SHP77 (cell line): Measurements from ENCODE around the gene SLC23A2.
A peak's percentile ranks its signal among the peaks of the same experiment; 100 is the strongest.
"Not testable (repeated sequence)": the region's sequence is repeated elsewhere in the genome, so short reads cannot be mapped to it uniquely, and the experiment has no call there.

Source experiments
- DNase-seq, 2 experiments: peaks; one replicate each; lab custom pipeline; 2025; lab: John Stamatoyannopoulos, UW

The SLC23A2 gene

DNA sequence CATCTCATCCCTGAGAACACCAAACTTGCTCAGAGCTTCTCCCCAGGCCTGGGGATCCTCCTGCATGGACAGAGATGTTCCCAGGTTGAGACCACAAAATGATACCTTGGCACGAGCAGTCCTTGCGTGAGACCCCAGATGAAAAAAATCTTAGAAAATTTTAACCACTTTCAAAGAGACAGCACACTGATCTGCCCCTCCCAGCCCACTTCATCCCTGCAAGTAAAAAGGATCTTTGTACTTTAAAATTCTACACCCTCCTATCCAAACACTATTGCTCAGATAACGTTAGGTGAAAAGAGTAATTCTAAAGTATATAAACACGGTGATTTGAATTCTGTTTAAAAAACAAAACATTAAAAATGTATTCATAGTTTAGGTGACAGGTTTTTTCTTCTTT lies 98.5 kb downstream of the SLC23A2 start:
- no peak for DNase-seq

- no peak for DNase-seq
These were observed 100.1 kb downstream of the SLC23A2 start for GRCh38 chr20:4901031-4901818.

DNA sequence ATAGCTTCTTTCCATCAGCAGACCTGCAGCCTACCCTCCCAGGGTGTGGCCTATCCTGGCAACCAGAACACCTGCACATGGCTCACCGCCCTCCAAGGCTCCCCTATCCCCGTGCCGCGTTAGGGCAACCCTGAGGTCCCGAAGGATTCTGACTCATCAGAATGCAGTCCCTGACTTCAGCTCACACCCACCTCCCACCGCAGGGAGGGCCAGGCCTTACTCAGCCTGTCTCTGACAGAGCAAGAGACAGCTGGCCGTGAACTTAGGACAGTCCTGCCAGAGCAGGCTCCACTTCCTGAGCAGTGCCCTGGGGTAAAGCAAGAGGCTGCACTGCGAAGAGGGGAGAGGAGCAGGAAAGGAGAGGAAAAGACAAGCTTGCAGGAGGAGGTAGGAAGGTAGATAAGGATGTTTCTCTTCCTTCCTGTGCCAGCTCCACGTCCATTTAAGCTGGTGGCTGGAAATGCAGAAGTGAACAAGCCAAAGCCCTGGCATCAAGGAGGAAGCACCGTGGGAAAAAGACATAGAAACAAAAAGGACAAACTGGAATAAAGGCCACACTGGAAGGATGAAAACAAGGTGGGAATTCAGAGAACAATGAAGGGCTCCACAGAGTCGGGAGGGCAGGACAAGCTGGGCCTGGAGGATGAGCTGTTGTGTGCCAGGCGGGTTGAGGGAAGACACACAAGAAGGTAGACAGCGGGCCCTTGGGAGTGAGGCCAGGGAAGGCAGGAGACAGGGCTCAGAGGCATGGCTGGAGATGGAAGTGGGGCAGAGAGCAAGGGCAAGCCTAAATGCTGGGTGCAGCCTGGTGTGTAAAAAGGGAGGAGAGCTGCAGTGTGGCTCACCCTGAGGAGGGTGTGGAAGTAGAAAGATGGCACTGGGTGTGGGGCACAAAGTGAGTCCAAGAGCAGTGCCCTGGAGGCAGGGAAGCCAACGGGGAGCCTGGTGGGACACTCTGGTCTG lies 102.7 kb downstream of the SLC23A2 start:
- DNase-seq: peak in 1 of 2 experiments; percentile 21

DNA sequence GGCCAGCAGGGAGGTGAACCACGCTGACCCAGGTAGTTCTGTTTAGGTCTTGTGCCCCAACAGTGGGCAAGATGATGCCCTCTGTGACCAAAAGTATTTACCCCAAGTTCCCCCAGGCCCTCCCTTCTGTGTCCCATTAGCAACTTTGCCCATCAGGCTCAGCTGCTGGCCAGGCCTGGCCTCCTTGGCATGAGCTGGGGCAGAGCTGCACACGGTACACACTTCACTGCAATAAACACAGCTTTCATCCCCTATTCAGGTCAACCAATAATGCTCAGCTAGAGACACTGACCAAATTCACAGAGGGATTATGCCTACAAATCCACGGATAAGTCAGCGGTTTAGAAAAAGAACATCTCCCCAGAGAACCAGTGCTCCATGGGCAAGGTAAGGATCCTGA lies 103.7 kb downstream of the SLC23A2 start:
- DNase-seq: no peak

GRCh38 chr20:4896971-4897497 lies 104.3 kb downstream of the SLC23A2 start:
- DNase-seq: peak; percentile 59 to 72

DNA sequence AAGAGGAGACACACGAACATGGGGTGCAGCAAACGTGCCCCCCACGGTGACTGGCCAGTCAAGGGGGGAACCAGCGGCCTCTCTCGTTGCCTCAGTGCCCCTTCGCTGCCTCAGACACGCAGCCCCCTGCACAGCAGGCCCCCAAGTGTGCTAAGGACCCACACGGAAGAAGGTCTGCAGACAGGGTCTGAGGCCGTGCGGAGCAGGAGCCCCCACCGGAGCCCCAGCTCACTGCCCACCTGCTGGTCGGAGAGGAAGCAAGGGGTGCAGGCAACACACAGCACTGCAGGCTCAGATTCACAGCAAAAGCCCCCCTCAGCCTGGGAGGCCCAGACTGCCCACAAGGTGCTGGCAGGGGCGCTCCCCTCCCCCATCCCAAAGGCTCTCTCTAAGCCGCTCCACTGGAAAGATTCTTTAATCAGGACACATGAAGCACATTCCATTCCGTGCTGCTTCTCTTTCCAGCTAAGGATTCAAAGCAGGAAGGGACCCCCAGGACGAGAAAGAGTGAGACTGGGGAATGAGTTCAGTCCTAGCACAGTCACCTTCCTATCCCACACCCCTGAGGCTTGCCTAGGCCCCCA lies 105.1 kb downstream of the SLC23A2 start:
- DNase-seq: no peak

GRCh38 chr20:4894981-4895381 lies 106.3 kb downstream of the SLC23A2 start:
- no peak for DNase-seq

DNA sequence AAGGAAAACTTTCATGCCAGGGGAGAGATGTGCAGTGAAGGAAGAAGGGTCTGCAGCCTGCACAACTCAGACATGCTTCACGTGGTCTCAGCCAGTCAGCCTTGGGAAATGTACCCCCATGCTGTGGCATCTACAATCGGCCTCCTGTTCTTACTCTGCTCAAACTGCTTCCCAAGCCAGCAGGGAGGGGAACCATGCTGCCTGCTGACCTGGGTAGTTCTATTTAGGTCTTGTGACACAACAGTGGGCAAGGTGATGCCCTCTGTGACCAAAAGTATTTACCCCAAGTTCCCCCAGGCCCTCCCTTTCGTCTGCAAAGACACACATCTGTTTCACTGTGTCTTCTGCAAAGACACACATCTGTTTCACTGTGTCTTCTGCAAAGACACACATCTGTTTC lies 106.9 kb downstream of the SLC23A2 start:
- no peak for DNase-seq

DNA sequence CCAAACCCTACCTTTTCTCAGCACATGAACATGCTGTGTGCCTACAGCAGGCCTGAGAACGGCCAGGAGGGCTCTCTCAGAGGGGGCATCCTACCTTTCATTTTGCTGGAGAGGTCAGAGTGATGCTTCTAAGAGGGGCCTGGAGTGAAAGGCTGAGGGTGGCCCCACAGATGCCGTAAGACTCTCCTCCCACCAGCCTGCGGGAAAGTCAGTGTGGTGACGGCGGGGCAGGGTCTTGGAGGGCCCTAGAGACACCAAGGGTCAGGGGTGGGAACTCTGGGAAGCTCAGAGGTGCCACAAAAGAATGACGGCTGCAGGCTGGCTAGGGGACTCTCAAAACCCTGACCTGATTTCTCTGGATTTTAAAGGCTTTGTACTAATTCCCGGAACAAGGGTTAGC lies 107.6 kb downstream of the SLC23A2 start:
- no peak for DNase-seq

- DNase-seq: no peak
These were observed 109.3 kb downstream of the SLC23A2 start for GRCh38 chr20:4891997-4892396.

GRCh38 chr20:4891190-4891763 lies 110.0 kb downstream of the SLC23A2 start:
- DNase-seq: no peak

DNA sequence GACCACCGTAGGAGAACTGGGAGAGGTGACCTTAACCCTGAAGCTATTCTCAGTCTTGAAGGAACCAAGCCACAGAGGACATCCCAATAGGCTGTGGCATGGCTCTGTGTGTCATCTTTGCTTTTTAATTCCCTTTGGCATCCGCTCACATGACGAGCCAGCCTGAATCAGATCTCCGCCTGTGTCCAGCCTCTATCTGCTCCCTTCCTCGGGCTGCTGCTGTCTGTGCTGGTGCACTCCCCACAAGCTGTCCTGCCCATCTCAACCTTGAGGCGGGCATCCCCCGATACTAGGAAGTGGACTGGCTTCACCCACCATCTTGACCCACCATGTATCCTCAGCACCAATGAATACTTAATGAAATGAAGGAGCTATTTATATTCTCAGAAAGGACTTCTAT lies 111.9 kb downstream of the SLC23A2 start:
- DNase-seq: no peak

GRCh38 chr20:4887586-4887985 lies 113.7 kb downstream of the SLC23A2 start:
- DNase-seq: no peak

GRCh38 chr20:4886771-4887527 lies 114.4 kb downstream of the SLC23A2 start:
- no peak for DNase-seq

DNA sequence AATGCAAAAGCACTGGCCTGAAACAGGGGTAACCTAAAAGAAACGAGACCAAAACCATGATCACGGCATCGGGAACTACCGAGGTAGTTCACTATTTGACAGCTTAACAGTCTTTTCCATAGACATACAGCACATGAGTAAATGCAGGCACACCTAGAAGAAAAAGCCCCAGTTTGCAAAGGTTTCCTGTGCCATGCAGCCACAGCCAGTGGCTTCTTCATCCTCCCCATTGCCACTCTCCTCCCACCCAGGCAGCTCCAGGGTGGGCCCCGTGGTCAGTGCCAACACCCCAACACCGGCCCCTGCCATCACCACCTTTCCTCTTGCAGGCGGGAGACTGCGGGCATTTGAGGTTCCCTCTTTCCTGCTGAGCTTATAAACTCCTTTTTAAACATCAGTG lies 115.4 kb downstream of the SLC23A2 start:
- DNase-seq: no peak

- DNase-seq: no peak
These were observed 117.8 kb downstream of the SLC23A2 start for GRCh38 chr20:4883546-4883945.

DNA sequence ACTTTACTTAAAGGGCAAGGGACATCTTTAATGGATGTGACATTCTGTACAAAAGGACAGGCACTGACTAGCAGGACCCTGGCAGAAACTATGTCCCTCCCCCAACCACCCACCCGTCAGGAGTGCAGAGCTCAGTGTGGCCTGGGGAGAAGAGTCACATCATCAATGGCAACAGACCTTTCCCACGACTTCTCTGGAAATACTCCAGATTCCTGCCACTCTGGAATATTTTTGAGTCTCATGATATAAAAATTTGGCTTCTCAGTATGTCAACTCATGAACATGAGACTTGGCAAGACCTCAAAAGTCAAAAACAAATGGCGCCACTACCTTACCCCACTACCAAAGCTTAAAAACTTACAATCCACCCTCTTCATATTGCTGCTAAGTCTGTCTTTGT lies 118.3 kb downstream of the SLC23A2 start:
- no peak for DNase-seq

DNA sequence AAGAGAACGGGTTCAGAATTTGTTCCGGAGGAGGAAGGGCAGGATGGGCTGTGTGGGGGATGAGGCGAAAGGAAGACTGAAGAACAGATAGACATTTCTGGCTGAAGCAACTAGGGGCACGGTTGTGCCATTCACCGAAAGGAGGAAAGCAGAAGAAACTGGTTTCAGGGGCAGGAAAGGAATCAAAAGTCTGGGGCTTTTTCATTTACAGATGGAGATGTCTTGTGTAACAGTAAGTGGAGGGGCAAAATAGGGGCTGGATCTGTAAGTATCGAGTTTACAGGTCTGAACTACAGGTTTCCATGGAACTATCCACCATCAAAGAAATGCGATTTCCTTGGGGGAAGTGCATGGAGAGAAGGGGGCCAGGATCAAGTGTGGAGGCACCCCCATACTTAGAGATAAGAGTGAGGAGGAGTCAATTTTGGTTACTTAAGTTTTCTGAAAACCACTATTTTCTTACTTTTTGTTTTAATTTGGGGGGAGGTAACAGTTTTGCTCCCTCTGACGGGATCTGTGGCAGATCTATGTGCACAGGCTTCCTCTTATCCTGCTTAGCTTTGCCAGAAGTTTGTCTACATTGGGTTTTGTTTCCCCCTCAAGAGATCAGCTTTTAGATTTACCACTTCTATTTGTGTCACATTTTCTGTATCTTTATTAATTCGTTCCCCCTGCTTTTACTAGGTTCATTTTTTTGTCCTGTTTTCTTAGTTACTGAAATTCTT lies 120.1 kb downstream of the SLC23A2 start:
- no peak for DNase-seq

DNA sequence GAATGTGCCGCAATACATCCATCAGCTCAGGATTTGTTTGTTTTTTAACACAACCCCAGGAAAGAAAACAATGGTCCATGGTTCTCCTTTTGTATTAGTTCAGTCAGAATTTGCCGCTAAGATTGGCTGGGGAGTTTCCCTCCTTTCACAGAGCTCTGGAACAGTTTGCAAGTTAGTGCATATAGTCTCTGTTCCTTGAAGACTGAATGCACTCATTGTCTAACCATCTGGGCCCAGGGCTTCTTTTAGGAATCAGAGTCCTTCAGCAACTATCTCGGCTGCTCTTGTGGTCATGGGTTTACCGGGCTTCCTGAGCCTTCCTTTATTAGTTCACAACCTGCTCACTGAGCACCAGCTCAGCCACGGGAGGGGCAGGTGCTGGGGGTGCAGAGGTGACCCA lies 121.3 kb downstream of the SLC23A2 start:
- no peak for DNase-seq

DNA sequence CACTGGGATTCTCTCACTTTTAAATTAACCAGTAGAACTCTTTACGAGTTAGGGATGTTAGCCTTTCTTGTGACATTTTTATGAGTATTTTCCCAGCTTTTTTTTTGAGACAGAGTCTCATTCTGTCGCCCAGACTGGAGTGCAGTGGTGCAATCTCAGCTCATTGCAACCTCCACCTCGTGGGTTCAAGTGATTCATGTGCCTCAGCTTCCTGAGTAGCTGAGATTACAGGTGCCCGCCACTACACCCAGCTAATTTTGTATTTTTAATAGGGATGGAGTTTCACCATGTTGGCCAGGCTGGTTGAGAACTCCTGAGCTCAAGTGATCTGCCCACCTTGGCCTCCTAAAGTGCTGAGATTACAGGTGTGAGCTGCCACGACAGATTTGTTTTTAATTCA lies 123.2 kb downstream of the SLC23A2 start:
- not testable (repeated sequence) for DNase-seq

- DNase-seq: peak in 1 of 2 experiments; percentile 16
These were observed 124.6 kb downstream of the SLC23A2 start for GRCh38 chr20:4876731-4877130.
